ENCODE data around the gene PAPLN.

- no peak for TF ChIP-seq CTCF (conservative IDR thresholded peaks at IDR 0.05; ENCODE audit: low read length)
- TF ChIP-seq EZH2phosphoT487 (IDR thresholded peaks at IDR 0.05; ENCODE audit: borderline replicate concordance), result no peak
Measured at GRCh38 chr14:73250781-73251500, 13.6 kb downstream of the PAPLN start.
